ENCODE measurements around the gene R3HDM1.
"Not testable (repeated sequence)": the region's sequence is repeated elsewhere in the genome, so short reads cannot be mapped to it uniquely, and the experiment has no call there.

DNA sequence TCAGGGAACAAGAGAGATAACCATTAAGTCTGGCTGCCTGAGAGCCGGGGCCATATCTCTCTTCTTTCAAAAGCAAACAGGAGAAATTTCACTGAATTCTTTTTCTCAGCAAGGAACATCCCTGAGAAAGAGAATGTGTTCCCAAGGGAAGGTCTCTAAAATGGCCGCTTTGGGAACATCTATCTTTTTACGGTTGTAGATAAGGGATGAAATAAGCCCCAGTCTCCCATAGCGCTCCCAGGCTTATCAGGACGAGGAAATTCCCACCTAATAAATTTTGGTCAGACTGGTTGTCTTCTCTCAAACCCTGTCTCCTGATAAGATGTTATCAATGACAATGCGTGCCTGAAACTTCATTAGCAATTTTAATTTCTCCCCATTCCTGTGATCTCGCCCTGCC lies 32.7 kb upstream of the R3HDM1 start:
- TF ChIP-seq, protein P1, sequence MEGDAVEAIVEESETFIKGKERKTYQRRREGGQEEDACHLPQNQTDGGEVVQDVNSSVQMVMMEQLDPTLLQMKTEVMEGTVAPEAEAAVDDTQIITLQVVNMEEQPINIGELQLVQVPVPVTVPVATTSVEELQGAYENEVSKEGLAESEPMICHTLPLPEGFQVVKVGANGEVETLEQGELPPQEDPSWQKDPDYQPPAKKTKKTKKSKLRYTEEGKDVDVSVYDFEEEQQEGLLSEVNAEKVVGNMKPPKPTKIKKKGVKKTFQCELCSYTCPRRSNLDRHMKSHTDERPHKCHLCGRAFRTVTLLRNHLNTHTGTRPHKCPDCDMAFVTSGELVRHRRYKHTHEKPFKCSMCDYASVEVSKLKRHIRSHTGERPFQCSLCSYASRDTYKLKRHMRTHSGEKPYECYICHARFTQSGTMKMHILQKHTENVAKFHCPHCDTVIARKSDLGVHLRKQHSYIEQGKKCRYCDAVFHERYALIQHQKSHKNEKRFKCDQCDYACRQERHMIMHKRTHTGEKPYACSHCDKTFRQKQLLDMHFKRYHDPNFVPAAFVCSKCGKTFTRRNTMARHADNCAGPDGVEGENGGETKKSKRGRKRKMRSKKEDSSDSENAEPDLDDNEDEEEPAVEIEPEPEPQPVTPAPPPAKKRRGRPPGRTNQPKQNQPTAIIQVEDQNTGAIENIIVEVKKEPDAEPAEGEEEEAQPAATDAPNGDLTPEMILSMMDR (IDR thresholded peaks at IDR 0.05), result not testable (repeated sequence)
- TF ChIP-seq, protein P2, sequence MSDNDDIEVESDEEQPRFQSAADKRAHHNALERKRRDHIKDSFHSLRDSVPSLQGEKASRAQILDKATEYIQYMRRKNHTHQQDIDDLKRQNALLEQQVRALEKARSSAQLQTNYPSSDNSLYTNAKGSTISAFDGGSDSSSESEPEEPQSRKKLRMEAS (IDR thresholded peaks at IDR 0.05), result not testable (repeated sequence)
- TF ChIP-seq RAD21 (conservative IDR thresholded peaks at IDR 0.05 in 1 of 2, IDR thresholded peaks at IDR 0.05 in 1 of 2); PHF8 (IDR thresholded peaks at IDR 0.05; ENCODE audit: borderline replicate concordance, low read depth); POLR2A (IDR thresholded peaks at IDR 0.05; ENCODE audit: low read length); SREBF2 (IDR thresholded peaks at IDR 0.05): not testable (repeated sequence)
- TF ChIP-seq, protein P3, sequence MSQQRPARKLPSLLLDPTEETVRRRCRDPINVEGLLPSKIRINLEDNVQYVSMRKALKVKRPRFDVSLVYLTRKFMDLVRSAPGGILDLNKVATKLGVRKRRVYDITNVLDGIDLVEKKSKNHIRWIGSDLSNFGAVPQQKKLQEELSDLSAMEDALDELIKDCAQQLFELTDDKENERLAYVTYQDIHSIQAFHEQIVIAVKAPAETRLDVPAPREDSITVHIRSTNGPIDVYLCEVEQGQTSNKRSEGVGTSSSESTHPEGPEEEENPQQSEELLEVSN (IDR thresholded peaks at IDR 0.05; ENCODE audit: borderline replicate concordance, low read depth), result not testable (repeated sequence)

Measured in A549 (cell line).